HG02763 (cell line): ENCODE measurements around the gene HPS4.
"Not testable (repeated sequence)": the region's sequence is repeated elsewhere in the genome, so short reads cannot be mapped to it uniquely, and the experiment has no call there.

Experiments used
- ATAC-seq: cut with Tn5 transposase; IDR thresholded peaks from one replicate; pipeline ENCODE4 v1.9.1; 2021; ENCODE audit warnings: mild to moderate bottlenecking, moderate library complexity; ENCODE audit not compliant: unreplicated experiment

The HPS4 gene

GRCh38 chr22:26444777-26445176 lies 38.8 kb downstream of the HPS4 start:
- ATAC-seq, result no peak

- no peak for ATAC-seq
These were observed 39.5 kb downstream of the HPS4 start for GRCh38 chr22:26443901-26444690.

GRCh38 chr22:26442086-26442756 lies 41.4 kb downstream of the HPS4 start:
- no peak for ATAC-seq

- no peak for ATAC-seq
These were observed 44.0 kb downstream of the HPS4 start for GRCh38 chr22:26439559-26439958.

- ATAC-seq, result not testable (repeated sequence)
These were observed 44.8 kb downstream of the HPS4 start for GRCh38 chr22:26438776-26439175.

- ATAC-seq, result no peak
These were observed 45.7 kb downstream of the HPS4 start for GRCh38 chr22:26437694-26438392.

DNA sequence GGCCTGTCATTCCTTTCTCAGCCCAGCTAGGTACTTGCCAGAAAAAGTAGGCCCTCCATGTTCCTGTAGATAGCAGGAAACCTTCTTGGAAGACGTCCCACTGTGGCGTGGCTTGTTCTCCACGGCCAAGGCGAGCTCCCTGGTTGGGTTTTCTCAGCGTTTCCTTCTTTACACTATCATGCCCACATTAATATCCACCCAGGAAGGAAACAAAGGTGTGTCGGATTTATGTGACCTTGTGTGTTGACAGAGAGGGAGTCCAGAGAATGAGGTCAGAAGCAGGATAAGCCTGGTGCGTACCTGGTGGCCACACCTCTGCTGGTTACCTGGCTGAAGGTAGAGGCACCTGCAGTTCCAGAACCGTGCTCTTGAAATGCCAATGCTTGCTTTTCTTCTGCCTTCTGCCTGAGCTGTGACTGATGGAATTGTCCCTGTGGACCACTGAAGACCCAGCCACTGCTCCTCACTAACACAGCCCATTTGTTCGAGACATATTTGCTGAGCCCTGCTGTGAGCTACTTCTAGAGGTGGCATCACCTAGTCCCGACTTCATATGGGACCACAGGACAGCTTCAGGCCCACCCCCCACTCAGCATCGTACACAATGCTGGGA lies 46.6 kb downstream of the HPS4 start:
- ATAC-seq, result no peak

GRCh38 chr22:26435327-26436093 lies 48.1 kb downstream of the HPS4 start:
- ATAC-seq, result no peak

- no peak for ATAC-seq
These were observed 49.8 kb downstream of the HPS4 start for GRCh38 chr22:26433805-26434204.

GRCh38 chr22:26432619-26433311 lies 50.8 kb downstream of the HPS4 start:
- ATAC-seq, result no peak

- ATAC-seq, result no peak
These were observed 52.2 kb downstream of the HPS4 start for GRCh38 chr22:26431261-26431995.

GRCh38 chr22:26430600-26430999 lies 53.0 kb downstream of the HPS4 start:
- ATAC-seq, result no peak

- ATAC-seq, result peak; percentile 9
These were observed 53.9 kb downstream of the HPS4 start for GRCh38 chr22:26429458-26430286.

DNA sequence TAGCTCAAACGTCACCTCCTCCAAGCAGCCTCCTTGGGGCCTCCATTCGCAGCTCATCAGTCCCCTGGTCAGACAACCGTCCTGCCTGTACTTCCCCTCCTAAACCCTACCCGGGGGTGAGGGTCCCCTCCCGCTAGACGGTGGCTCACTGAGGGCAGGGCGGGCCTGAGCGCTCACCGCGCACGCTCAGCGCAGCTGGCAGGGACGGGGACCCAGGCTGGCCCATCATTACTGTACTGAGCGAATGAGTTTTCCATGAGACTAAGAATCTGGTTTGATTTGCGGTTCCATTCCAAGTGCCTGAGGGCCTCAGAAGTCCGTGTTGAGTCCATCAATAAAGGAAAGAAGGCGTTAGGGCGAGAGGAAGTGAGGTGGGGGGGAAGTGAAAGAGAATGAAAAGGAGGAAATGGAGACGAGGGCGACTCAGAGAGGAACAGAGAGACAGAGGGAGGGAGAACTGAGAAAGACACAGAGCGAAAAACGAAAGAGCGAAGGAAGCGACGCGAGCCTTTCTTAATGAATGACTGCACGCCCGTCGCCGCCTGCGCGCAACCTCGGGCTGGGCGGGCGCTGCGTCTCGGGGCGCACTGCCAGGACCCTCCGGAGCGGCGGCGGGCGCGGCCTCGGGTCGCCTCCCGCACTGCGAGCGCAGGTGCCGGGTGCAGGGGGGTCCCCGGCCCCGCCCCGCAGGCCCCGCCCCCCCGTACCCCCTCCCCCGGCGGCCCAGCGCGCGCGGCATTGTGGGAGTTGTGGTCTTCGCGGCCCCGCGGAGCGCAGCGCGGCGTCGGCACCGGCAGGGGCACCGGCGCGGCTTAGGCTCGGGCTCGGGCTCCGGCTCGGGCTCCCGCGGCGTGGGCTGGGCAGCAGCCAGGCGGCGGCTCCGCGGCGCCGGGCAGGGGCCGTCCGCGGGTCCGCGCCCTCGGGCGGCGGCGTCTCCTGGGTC lies 54.8 kb downstream of the HPS4 start, which contains the start of gene ASPHD2:
Gene ASPHD2 (plus strand): TSS at position 746 of the 943 bp plus-strand sequence. CDS start 4,356 bp downstream, outside the sequence.
- ATAC-seq, result peak; percentile 69

GRCh38 chr22:26426924-26427323 lies 56.7 kb downstream of the HPS4 start:
- no peak for ATAC-seq

GRCh38 chr22:26418620-26419019 lies 65.0 kb downstream of the HPS4 start:
- no peak for ATAC-seq

DNA sequence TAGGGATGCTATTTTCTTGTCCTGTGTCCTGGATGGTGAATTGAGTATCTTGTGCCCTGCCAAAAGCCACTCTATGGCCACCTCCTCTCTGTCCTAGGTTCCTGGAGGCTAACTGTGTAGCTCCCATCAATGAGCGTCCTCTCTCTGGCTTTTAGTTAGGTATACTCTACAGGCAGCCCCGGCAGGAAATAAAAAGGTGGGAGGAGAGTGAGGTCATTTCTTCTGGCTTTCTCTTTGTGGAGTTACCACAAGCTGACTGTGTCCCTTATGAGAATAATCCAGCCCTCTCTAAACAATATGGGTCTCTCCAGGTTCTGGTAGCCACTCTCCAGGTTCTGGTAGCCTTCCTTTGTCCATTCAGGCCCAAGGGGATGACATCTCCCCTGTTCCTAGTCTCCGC lies 66.2 kb downstream of the HPS4 start:
- no peak for ATAC-seq
